Colonic mucosa (tissue), 4 donors: Measurements from ENCODE around the gene COBL. TPM values are rescaled to one million over a fixed set of nuclear protein-coding genes. Genes with fewer than 3 reads are reported as not detected.

ENCODE experiments used
- DNase-seq: peaks from one replicate; pipeline ENCODE4 v3.0.0-alpha.2; 2020
- H3K27ac ChIP-seq: fragments of 200-600 bp; one replicate; pipeline ENCODE4 v1.8.0; 2021
- H3K27me3 ChIP-seq: fragments of 200-600 bp; one replicate; pipeline ENCODE4 v1.8.0; 2021
- H3K36me3 ChIP-seq: fragments of 200-600 bp; one replicate; pipeline ENCODE4 v1.8.0; 2021
- H3K4me1 ChIP-seq: fragments of 200-600 bp; one replicate; pipeline ENCODE4 v1.8.0; 2021; ENCODE audit warnings: mild to moderate bottlenecking
- H3K4me3 ChIP-seq: fragments of 200-600 bp; one replicate; pipeline ENCODE4 v1.8.0; 2021
- H3K9ac ChIP-seq, 2 donors: one replicate each; pipeline ENCODE4 v1.7.0; 2013; ENCODE audit warnings: control low read depth in 2 of 2, low read depth in 2 of 2, low read length in 2 of 2
- H3K9me3 ChIP-seq: fragments of 200-600 bp; one replicate; pipeline ENCODE4 v1.8.0; 2021
- CTCF ChIP-seq: fragments of 200-600 bp; IDR thresholded peaks from one replicate; pipeline ENCODE4 v1.8.0; 2022; ENCODE audit warnings: antibody characterized with exemption, mild to moderate bottlenecking
- intact Hi-C: fragments of 100-400 bp; cut with DNase I; formaldehyde crosslinking; loops from one replicate; pipeline ENCODE4 v1.14.1; 2022
- total RNA-seq, 2 donors: library from RNA; stranded (reverse); fragmentation: NEBNext Ultra II Directional in 1 of 2; extraction: Animal tissue kit (Norgen Biotek cat#: 25700) in 1 of 2; gene quantifications; one replicate each; pipeline ENCODE4 v1.2.1, GENCODE V29; 2021
- donor health status: healthy.
- donor health status: DM: no; HTN: no; CAD: no.
- donor health status: DM: no; HTN: no; CAD: no.

COBL gene
- total RNA-seq, 2 donors from 2014 or later, result 36.8 to 49.2 TPM

- Histone ChIP-seq H3K4me1 (no peaks in the 10 kb centered on the region), H3K36me3 (no peaks in the 10 kb centered on the region), H3K4me3 (no peak overlapping the region), H3K9me3 (no peaks in the 10 kb centered on the region), H3K9ac (no peak overlapping the region), H3K27me3 (peaks cover 4% of the 10 kb centered on the region), H3K27ac (no peak overlapping the region)
- no peak for DNase-seq
- no peak for TF ChIP-seq CTCF
- intact Hi-C loops, result no loop called here
These were observed 1.4 kb upstream of the COBL start for GRCh38 chr7:51318001-51318400.

GRCh38 chr7:51317582-51317910 is 937 bp upstream of the COBL start:
- Histone ChIP-seq H3K4me1 (no peaks in the 10 kb centered on the region), H3K4me3 (no peak overlapping the region), H3K9me3 (no peaks in the 10 kb centered on the region), H3K36me3 (no peaks in the 10 kb centered on the region), H3K27ac (no peak overlapping the region), H3K27me3 (peaks cover 4% of the 10 kb centered on the region), H3K9ac (no peak overlapping the region)
- intact Hi-C loops, result no loop called here
- no peak for DNase-seq
- no peak for TF ChIP-seq CTCF

GRCh38 chr7:51316262-51316665 is 345 bp downstream of the COBL start:
- Histone ChIP-seq H3K9ac (peak overlapping the region; percentile 78 to 92), H3K9me3 (no peaks in the 10 kb centered on the region), H3K4me3 (peak overlapping the region; percentile 58), H3K27ac (peak overlapping the region; percentile 66), H3K4me1 (no peaks in the 10 kb centered on the region), H3K36me3 (no peaks in the 10 kb centered on the region), H3K27me3 (peaks cover 4% of the 10 kb centered on the region)
- intact Hi-C loops, result no loop called here
- TF ChIP-seq CTCF, result no peak
- peak; percentile 68 for DNase-seq

- no peak for TF ChIP-seq CTCF
- Histone ChIP-seq H3K27ac (peak overlapping the region; percentile 66), H3K9me3 (no peaks in the 10 kb centered on the region), H3K4me3 (peak overlapping the region; percentile 58), H3K4me1 (no peaks in the 10 kb centered on the region), H3K27me3 (peaks cover 4% of the 10 kb centered on the region), H3K9ac (peak overlapping the region; percentile 78 to 92), H3K36me3 (no peaks in the 10 kb centered on the region)
- intact Hi-C loops, result no loop called here
- peak; percentile 78 for DNase-seq
These were observed 982 bp downstream of the COBL start for GRCh38 chr7:51315393-51316261.

- peaks cover 4% of the 10 kb centered on the region for H3K27me3 ChIP-seq
- H3K4me1 ChIP-seq, result no peaks in the 10 kb centered on the region
- DNase-seq, result no peak
- TF ChIP-seq CTCF, result no peak
- intact Hi-C loops, result no loop called here
- H3K9ac ChIP-seq, result no peak overlapping the region
- no peaks in the 10 kb centered on the region for H3K9me3 ChIP-seq
- H3K4me3 ChIP-seq, result no peak overlapping the region
- H3K36me3 ChIP-seq, result no peaks in the 10 kb centered on the region
- no peak overlapping the region for H3K27ac ChIP-seq
These were observed 1.9 kb downstream of the COBL start for GRCh38 chr7:51314726-51315125.
